ENCODE measurements around the gene CBX4. TPM values are rescaled to one million over a fixed set of nuclear protein-coding genes. Genes with fewer than 3 reads are reported as not detected.

Gene CBX4
- total RNA-seq, 4 donors from 2014 or later: 11.6 to 15.3 (median 14.4) TPM

DNA sequence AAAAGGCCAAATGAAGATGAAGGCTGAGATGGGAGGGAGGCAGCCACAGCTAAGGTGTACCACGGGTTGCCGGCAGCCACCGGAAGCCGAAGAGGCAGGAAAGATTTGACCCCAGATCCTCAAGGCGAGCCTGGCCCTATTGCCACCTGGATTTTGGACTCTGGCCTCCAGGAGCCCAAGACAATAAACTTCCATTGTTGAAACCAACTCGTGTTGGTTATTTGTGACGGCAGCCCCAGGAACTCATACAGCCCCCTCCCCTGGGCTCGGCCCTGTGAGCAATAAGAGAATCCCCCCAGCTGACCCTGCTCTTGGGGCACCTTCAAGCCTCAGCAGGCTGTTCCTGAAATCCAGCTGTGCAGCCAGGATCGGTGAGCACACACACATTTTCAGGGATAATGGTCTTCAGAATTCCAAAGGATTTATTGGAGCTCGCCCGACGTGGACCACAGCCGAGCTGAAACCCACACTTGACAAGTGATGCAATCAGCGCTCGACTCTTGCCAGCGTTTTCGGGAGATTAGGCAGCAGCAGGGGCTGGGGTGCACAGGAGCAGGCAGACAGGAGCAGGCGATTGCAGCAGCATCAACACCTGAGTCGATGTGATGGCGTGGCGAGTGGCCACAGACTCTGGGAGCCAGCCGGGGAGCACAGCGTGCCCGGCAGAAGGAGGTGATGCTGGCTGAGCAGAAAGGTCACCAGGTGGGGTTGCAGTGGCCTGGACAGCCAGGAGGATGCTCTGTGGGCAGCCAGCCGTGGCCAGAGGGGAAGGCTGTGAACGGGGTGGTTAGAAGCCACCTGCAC lies 22.4 kb upstream of the CBX4 start:
- no peak for DNase-seq (ENCODE audit: low spot score in 2 of 2)
- TF ChIP-seq EP300 (IDR thresholded peaks at IDR 0.05): no peak
- TF ChIP-seq, protein P1, sequence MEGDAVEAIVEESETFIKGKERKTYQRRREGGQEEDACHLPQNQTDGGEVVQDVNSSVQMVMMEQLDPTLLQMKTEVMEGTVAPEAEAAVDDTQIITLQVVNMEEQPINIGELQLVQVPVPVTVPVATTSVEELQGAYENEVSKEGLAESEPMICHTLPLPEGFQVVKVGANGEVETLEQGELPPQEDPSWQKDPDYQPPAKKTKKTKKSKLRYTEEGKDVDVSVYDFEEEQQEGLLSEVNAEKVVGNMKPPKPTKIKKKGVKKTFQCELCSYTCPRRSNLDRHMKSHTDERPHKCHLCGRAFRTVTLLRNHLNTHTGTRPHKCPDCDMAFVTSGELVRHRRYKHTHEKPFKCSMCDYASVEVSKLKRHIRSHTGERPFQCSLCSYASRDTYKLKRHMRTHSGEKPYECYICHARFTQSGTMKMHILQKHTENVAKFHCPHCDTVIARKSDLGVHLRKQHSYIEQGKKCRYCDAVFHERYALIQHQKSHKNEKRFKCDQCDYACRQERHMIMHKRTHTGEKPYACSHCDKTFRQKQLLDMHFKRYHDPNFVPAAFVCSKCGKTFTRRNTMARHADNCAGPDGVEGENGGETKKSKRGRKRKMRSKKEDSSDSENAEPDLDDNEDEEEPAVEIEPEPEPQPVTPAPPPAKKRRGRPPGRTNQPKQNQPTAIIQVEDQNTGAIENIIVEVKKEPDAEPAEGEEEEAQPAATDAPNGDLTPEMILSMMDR (IDR thresholded peaks at IDR 0.05): no peak
- TF ChIP-seq POLR2A (IDR thresholded peaks at IDR 0.05): no peak
- no peaks in the 10 kb centered on the region for H3K9me3 ChIP-seq
- H3K36me3 ChIP-seq: no peaks in the 10 kb centered on the region
- H3K27me3 ChIP-seq: peaks cover 0 to 71% of the 10 kb centered on the region in 2 donors
- 66 to 70% methylated on average over 26 of the region's 26 CpGs for WGBS, 2 donors
- H3K27ac ChIP-seq: no peak overlapping the region
- no peaks in the 10 kb centered on the region for H3K4me1 ChIP-seq
- H3K4me3 ChIP-seq: no peak overlapping the region

DNA sequence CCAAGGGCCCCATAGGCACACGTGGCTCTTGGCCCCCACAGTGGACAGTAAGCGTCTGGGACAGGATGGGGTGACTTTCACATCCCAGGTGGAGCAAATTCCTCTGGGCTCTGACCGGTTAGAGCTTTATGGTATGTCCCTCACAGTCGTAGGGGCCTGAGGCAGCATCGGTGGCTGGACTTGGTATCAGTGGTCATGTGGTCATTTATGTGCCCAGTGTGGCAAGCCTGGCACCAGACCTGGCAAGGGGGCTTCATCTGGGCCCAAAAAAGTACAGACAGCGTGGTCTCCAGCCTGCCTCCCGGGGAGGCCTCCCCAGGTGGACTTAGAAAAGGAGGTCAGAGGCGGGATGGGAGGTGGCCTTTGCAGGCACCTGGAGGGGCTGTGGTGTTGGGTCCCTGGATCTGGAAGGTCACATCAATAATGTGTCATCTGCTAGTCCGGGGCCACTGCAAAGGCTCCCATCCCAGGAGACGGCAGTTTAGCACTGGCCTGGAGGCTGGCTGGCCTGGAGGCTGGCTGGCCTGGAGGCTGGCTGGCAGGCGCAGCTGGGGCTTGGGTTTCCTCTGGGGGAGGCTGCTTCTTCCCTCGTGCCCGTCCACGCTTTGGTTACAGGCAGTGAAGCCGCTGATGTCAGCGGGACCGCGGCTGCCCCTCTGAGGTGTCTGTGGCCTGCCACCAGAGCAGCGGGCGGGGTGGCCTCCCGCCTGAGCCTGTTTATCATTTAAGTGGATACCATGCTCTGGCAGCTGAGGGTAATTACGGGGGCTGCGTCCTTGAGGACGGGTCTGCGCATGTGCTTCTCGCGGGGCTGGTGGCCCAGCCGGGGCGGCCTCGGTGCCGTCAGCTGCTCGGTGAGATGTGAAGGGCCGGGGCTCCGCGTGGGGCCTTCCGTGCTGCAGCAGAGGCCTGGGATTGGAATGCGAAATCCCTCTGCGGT lies 20.7 kb upstream of the CBX4 start:
- Histone ChIP-seq H3K4me1 (no peaks in the 10 kb centered on the region), H3K9me3 (no peaks in the 10 kb centered on the region), H3K36me3 (no peaks in the 10 kb centered on the region), H3K4me3 (no peak overlapping the region), H3K27ac (no peak overlapping the region), H3K27me3 (peaks cover 0 to 56% of the 10 kb centered on the region in 2 donors)
- 74 to 78% methylated on average over 32 of the region's 38 CpGs for WGBS, 2 donors
- no peak for TF ChIP-seq EP300 (IDR thresholded peaks at IDR 0.05)
- TF ChIP-seq, protein P1 (IDR thresholded peaks at IDR 0.05): no peak
- TF ChIP-seq POLR2A (IDR thresholded peaks at IDR 0.05): no peak
- no peak for DNase-seq (ENCODE audit: low spot score in 2 of 2)

DNA sequence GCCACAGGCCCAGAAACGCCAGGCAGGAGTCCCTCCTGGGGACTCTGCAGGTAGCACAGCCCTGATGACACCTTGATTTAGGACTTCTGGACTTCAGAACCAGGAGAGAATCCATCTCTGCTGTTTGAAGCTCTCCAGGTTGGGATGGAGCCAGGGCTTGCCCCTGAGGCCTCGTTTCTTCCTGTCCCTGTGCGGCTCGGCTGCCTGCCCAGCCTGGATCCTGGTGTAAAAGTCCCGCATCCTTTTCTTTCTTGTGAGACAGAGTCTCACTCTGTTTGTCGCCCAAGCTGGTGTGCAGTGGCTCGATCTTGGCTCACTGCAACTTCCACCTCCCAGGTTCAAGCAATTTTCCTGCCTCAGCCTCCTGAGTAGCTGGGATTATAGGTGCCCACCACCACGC lies 17.9 kb upstream of the CBX4 start:
- Histone ChIP-seq H3K27me3 (peaks cover 0 to 33% of the 10 kb centered on the region in 2 donors), H3K9me3 (no peaks in the 10 kb centered on the region), H3K36me3 (no peaks in the 10 kb centered on the region), H3K4me3 (no peak overlapping the region), H3K27ac (no peak overlapping the region), H3K4me1 (peaks cover 0 to 8% (median 0%) of the 10 kb centered on the region in 4 donors)
- no peak for TF ChIP-seq EP300 (IDR thresholded peaks at IDR 0.05)
- TF ChIP-seq, protein P1 (IDR thresholded peaks at IDR 0.05): no peak
- no peak for TF ChIP-seq POLR2A (IDR thresholded peaks at IDR 0.05)
- 80 to 83% methylated on average over 8 of the region's 8 CpGs for WGBS, 2 donors
- DNase-seq (ENCODE audit: low spot score in 2 of 2): no peak

DNA sequence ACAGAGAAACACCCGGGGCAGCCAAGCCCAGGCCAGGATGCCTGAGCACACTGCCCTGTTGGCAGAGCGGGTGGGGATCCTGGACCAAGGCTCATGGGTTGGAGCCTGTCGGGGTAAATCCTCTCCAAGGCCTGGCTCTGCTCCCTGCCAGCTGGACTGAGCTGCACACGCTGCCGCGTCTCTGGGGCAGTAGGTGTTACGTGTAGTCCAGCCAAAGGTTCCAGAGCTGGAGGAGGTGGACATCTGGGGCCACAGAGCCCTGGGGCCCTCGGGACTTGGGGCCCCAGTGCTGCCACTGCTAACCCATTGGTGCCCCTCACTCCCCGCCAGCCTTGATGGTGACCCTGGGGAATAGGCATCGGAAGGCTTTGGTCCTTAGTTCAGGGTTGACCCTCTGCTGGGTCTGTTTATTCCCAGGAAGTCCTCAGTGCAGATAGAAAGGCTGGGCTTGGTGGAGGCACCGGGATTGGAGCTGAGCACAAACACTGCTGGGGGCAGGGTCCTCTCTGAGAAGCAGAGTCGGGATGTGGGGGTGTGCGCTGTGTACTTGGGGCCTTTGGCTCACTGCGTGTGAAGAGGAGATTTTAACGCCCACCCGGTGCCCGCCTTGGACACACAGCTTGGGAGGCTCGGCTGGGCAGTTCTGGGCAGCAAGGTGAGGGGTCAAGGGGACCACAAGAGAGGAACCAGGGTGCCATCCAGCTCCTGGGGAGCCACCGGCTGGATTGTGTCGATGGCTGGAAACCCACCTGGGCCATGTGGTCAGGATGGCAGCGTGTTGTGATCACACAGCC lies 16.3 kb upstream of the CBX4 start:
- no peak overlapping the region for H3K27ac ChIP-seq
- peaks cover 0 to 20% of the 10 kb centered on the region in 2 donors for H3K27me3 ChIP-seq
- H3K4me1 ChIP-seq: peaks cover 0 to 8% (median 0%) of the 10 kb centered on the region in 4 donors
- WGBS, 2 donors: 72 to 77% methylated on average over 14 to 20 of the region's 21 CpGs
- no peak for TF ChIP-seq EP300 (IDR thresholded peaks at IDR 0.05)
- no peak overlapping the region for H3K4me3 ChIP-seq
- DNase-seq (ENCODE audit: low spot score in 2 of 2): no peak
- no peaks in the 10 kb centered on the region for H3K9me3 ChIP-seq
- no peaks in the 10 kb centered on the region for H3K36me3 ChIP-seq
